ENCODE data around the gene CREB3.

CREB3 gene

GRCh38 chr9:35727676-35728040 lies 4.8 kb upstream of the CREB3 start:
- DNase-seq = no peak

DNA sequence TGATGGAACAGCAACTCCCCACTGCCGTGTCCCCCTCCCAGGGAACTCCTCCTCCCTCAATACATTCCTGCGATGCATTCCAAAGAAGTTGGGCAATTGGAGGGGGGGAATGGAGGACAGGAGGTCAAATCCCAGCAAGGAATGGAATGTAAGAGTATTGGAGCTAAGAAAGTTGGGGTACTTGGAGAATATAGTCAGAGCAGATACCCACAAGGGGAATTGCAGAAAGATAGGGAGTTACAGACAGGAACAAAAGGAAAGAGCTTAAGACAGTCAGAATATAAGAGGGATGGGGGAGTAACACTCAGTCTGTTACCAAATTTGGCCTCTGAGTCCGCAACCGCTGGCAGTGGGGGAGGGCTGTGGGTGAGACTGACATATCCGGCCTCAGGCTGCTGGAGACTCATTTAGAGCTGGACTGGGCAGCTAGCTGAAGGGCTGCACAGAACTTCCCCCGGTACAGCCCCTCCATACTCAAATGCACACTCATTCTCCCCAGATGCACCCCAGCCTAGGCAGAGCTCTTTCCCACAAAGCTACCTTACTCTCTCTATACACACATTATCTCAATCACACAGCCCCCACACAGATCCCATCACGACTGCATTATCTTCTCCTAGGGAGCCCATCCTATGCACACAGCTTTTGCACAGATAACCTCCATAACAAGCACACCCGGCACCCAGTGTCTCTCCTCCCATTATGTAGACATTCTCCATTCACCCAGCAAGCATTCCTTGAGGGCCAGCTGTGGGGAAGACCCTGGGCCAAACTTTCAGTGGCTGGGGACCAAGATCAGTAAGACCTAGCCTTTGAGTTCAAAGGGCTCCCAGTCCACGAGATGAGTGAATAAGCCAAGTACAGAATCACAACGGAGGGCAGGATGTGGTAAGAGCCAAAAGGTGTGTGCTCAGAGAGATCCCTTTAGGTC lies 4.2 kb upstream of the CREB3 start:
- peak; percentile 97 for DNase-seq

DNA sequence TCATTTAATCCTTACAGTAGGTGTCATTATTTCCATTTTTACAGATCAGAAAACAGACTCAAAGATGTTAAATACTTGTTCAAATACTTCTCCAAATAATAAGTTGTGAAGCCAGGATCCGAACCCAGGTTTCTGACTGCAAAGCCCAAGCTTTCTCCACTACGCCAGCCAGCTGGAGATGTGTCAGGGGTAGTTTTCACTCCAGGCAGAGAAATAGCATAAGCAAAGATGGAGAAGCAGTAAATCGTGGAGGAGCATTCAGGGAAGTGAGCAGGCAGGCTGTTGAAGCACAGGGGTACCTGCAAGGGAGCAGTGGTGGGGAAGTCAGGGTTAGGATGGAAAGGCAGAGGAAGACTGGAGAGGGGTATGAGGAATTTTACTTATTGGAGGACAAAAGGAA lies 3.4 kb upstream of the CREB3 start:
- no peak for DNase-seq

- DNase-seq = peak; percentile 94
These were observed 2.6 kb upstream of the CREB3 start for GRCh38 chr9:35729700-35730485.

GRCh38 chr9:35730486-35730854 lies 2.0 kb upstream of the CREB3 start:
- DNase-seq = no peak

- DNase-seq = no peak
These were observed 866 bp upstream of the CREB3 start for GRCh38 chr9:35731415-35732184.

DNA sequence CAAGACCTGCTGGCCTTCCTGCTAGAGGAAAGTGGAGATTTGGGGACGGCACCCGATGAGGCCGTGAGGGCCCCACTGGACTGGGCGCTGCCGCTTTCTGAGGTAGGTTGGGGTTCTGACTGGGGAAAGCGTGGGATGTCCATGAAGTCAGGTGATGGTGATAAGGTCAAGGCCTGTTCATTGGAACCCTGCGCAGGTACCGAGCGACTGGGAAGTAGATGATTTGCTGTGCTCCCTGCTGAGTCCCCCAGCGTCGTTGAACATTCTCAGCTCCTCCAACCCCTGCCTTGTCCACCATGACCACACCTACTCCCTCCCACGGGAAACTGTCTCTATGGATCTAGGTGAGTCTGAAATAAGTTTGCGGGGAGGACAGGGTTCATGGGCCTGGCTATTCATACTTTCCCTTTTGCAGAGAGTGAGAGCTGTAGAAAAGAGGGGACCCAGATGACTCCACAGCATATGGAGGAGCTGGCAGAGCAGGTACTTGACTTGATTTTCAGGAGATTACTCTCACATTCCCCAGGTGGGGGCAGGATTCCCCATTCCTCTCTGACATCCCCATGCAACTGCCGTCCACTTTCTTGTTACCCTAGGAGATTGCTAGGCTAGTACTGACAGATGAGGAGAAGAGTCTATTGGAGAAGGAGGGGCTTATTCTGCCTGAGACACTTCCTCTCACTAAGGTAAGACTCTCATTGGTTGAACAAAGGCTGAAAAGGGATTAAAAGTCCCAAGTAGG lies 505 bp downstream of the CREB3 start:
- DNase-seq = peak; percentile 62

DNA sequence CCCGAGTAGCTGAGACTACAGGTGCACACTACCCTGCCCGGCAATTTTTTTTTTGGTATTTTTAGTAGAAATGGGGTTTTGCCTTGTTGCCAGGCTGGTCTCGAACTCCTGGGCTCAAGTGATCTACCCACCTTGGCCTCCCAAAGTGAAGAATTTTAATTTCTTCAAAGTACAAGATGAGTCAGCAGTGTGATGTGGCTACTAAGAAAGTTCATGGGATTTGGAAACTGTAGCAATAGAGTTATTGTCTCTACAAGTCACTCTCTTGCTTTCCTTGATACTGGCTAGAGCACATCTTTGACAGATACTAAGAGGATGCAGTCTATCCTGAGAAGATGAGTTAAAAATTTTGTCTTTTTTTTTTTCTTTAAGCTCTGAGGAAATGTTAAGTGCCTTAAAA lies 1.6 kb downstream of the CREB3 start:
- no peak for DNase-seq

DNA sequence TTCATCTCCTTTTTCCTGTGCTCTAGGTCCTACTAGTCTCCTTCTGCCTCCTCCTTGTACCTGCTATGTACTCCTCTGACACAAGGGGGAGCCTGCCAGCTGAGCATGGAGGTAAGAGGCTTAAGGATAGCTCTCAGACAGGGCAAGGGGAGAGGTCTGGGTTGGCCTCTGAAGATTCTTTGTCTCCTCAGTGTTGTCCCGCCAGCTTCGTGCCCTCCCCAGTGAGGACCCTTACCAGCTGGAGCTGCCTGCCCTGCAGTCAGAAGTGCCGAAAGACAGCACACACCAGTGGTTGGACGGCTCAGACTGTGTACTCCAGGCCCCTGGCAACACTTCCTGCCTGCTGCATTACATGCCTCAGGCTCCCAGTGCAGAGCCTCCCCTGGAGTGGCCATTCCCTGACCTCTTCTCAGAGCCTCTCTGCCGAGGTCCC lies 3.8 kb downstream of the CREB3 start:
- DNase-seq = peak; percentile 77

- DNase-seq = no peak
These were observed 4.7 kb downstream of the CREB3 start for GRCh38 chr9:35737143-35737542.

DNA sequence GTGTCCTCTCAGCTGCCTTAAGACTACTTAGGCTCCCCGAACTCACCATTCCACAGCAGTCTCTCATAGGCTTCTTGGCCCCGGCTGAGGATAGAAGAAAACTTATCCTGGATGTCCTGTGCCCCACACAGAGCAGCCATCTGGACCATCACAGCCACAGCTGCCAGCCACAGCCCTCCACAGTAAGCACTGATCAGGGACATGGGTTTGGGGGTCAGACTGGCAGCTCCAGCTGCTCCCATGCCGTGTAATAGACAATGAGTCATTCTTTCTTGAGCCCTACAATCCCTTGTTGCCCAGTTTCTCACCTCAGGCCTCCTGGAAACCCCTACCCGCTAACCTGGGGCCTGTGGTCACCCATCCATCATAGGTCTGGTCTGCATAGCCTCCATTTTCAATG lies 5.7 kb downstream of the CREB3 start:
- DNase-seq = no peak

- DNase-seq = no peak
These were observed 6.5 kb downstream of the CREB3 start for GRCh38 chr9:35738924-35739323.

- DNase-seq = no peak
These were observed 7.8 kb downstream of the CREB3 start for GRCh38 chr9:35740243-35740642.

- no peak for DNase-seq
These were observed 9.3 kb downstream of the CREB3 start for GRCh38 chr9:35741740-35742139.

GRCh38 chr9:35743452-35743851 lies 11.0 kb downstream of the CREB3 start:
- DNase-seq = no peak

DNA sequence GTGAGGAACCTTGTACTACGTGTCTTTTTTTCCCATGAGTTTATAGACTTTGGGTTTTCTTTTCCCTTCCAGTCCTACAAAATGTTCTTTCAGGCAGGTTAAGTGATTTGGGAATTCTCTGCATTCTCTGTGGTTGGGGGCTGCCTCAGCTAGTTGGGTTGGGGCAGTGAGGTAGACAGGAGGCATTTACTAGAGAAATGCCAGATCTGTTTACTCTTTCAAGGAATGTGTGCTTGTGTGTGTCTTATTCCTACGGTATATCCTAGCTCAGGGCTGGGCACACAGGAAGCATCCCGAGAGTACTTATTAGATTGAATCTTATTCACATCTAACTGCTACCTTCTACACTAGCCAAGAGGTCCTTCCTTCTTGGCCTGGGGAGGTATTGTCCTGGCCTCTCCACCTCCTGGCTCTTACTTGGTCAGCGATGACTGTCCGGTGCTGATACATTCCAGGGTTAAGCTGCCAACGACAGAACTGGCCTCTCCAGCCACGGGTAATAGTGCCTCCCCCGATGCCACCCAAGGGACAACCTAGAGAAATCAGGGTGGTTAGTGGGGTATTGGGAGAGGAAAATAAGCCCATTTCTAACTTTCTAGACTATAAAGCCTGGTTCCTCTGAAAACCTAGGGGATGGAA lies 11.5 kb downstream of the CREB3 start:
- DNase-seq = no peak

GRCh38 chr9:35745569-35745968 lies 13.1 kb downstream of the CREB3 start:
- DNase-seq = no peak

DNA sequence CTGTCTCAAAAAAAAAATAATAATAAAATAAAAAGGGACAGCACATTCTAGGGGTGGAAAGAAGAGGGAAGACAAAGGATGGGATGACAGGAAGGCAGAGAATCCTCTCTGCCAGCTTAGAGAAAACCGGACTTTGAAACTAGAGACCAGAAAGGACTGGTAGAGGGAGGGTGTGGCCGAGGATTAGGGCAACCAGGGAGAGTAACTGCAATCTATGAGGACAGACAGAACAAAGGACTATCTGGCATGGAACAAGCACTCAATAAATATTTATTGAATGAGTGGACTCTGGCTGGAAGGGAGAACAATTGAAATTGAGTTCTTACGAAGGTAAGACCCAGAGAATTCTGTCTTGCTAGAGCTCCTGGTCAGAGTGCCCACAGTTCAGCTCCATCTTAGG lies 14.1 kb downstream of the CREB3 start:
- no peak for DNase-seq

GRCh38 chr9:35748242-35748857 lies 15.9 kb downstream of the CREB3 start:
- DNase-seq = no peak

GRCh38 chr9:35748858-35749514 lies 16.5 kb downstream of the CREB3 start, which contains the start of the genes GBA2 and RGP1:
Gene GBA2 (minus strand): TSS chr9:35749228. CDS start chr9:35748704, 524 bp downstream.
Gene RGP1 (plus strand): TSS chr9:35749287. CDS start chr9:35749756, 469 bp downstream.
- peak; percentile 68 for DNase-seq

Measured in fibroblast of skin of scalp (primary cell).